Astrocyte (in vitro differentiated cells and primary cell): Measurements from ENCODE around the gene SETD4. TPM values are rescaled to one million over a fixed set of nuclear protein-coding genes. Genes with fewer than 3 reads are reported as not detected.

ENCODE experiments used
- DNase-seq: peaks from one replicate; pipeline ENCODE4 v3.0.0-alpha.2; 2010; ENCODE audit warnings: low read depth
- FAIRE-seq: peaks from 2 replicates; lab custom pipeline; 2011; peaks lifted over from hg19 to GRCh38; lab: Jason Lieb, UNC
- H2AFZ ChIP-seq: 2 replicates; pipeline ENCODE4 v1.6.0; 2012; ENCODE audit warnings: low read depth, low read length, inconsistent platforms
- H3K27ac ChIP-seq: 2 replicates; pipeline ENCODE4 v1.5.1; 2011; ENCODE audit warnings: low read depth, low read length, inconsistent platforms
- H3K27me3 ChIP-seq: 2 replicates; pipeline ENCODE4 v1.6.0; 2011; ENCODE audit warnings: low read length, inconsistent platforms; ENCODE audit not compliant: insufficient read depth
- H3K36me3 ChIP-seq: 2 replicates; pipeline ENCODE4 v1.5.1; 2011; ENCODE audit warnings: low read length, inconsistent platforms; ENCODE audit not compliant: insufficient read depth
- H3K4me1 ChIP-seq: 2 replicates; pipeline ENCODE4 v1.5.1; 2011; ENCODE audit warnings: low read length, inconsistent platforms; ENCODE audit not compliant: insufficient read depth
- H3K4me2 ChIP-seq: 2 replicates; pipeline ENCODE4 v1.6.0; 2012; ENCODE audit warnings: low read length, inconsistent platforms
- H3K4me3 ChIP-seq: 2 replicates; pipeline ENCODE4 v1.5.1; 2011; ENCODE audit warnings: low read depth, mild to moderate bottlenecking, low read length, inconsistent platforms; ENCODE audit not compliant: insufficient read depth
- H3K79me2 ChIP-seq: 2 replicates; pipeline ENCODE4 v1.6.0; 2012; ENCODE audit warnings: mild to moderate bottlenecking, low read length, inconsistent platforms; ENCODE audit not compliant: insufficient read depth
- H3K9ac ChIP-seq: 2 replicates; pipeline ENCODE4 v1.6.0; 2012; ENCODE audit warnings: mild to moderate bottlenecking, low read length, inconsistent platforms
- H3K9me3 ChIP-seq: 2 replicates; pipeline ENCODE4 v1.5.1; 2012; ENCODE audit warnings: low read depth, mild to moderate bottlenecking, low read length, inconsistent platforms; ENCODE audit not compliant: insufficient read depth
- H4K20me1 ChIP-seq: 2 replicates; pipeline ENCODE4 v1.6.0; 2012; ENCODE audit warnings: low read length, inconsistent platforms; ENCODE audit not compliant: insufficient read depth
- H3K27ac Mint-ChIP-seq: one replicate; pipeline ENCODE4 v1.8.0; 2021; ENCODE audit warnings: mild to moderate bottlenecking, mixed read lengths; ENCODE audit not compliant: unreplicated experiment
- H3K27me3 Mint-ChIP-seq: one replicate; pipeline ENCODE4 v1.8.0; 2021; ENCODE audit warnings: low read depth, mixed read lengths; ENCODE audit not compliant: unreplicated experiment
- H3K36me3 Mint-ChIP-seq: one replicate; pipeline ENCODE4 v1.8.0; 2021; ENCODE audit warnings: low read depth, mixed read lengths; ENCODE audit not compliant: unreplicated experiment
- H3K4me1 Mint-ChIP-seq: one replicate; pipeline ENCODE4 v1.8.0; 2021; ENCODE audit warnings: low read depth, mixed read lengths; ENCODE audit not compliant: unreplicated experiment
- H3K4me3 Mint-ChIP-seq: one replicate; pipeline ENCODE4 v1.8.0; 2021; ENCODE audit warnings: mild to moderate bottlenecking, moderate library complexity, mixed read lengths; ENCODE audit not compliant: unreplicated experiment
- H3K9me3 Mint-ChIP-seq: one replicate; pipeline ENCODE4 v1.8.0; 2021; ENCODE audit warnings: mild to moderate bottlenecking, mixed read lengths; ENCODE audit not compliant: unreplicated experiment
- EZH2 ChIP-seq: IDR thresholded peaks from 2 replicates; pipeline ENCODE4 v1.6.1; 2012; ENCODE audit warnings: mild to moderate bottlenecking, low read length, inconsistent platforms; ENCODE audit not compliant: insufficient read depth
- total RNA-seq: library from RNA; stranded (reverse); gene quantifications from 2 replicates; pipeline ENCODE4 v1.2.1, GENCODE V29; 2021
- TF ChIP-seq, protein P1 (sequence below): IDR thresholded peaks from 2 replicates; pipeline ENCODE4 v1.5.1; 2011; ENCODE audit warnings: low read depth, mild to moderate bottlenecking, inconsistent platforms, low read length, moderate library complexity; ENCODE audit not compliant: insufficient read depth

Gene SETD4
- total RNA-seq, 1 donor from 2014 or later, result 14.8 TPM

- Histone ChIP-seq H3K9me3 (no peaks in the 10 kb centered on the region), H3K4me2 (no peak overlapping the region), H3K79me2 (peaks cover 3% of the 10 kb centered on the region), H3K9ac (no peak overlapping the region), H3K36me3 (peaks cover 48% of the 10 kb centered on the region), H4K20me1 (peaks cover 9% of the 10 kb centered on the region), H3K4me3 (no peak overlapping the region), H3K27ac (no peak overlapping the region), H3K27me3 (no peaks in the 10 kb centered on the region), H2AFZ (no peak overlapping the region), H3K4me1 (no peaks in the 10 kb centered on the region)
- DNase-seq, result no peak
- no peaks in the 10 kb centered on the region for H3K4me1 Mint-ChIP-seq
- H3K27ac Mint-ChIP-seq, result no peak overlapping the region
- H3K9me3 Mint-ChIP-seq, result no peaks in the 10 kb centered on the region
- TF ChIP-seq, protein P1, sequence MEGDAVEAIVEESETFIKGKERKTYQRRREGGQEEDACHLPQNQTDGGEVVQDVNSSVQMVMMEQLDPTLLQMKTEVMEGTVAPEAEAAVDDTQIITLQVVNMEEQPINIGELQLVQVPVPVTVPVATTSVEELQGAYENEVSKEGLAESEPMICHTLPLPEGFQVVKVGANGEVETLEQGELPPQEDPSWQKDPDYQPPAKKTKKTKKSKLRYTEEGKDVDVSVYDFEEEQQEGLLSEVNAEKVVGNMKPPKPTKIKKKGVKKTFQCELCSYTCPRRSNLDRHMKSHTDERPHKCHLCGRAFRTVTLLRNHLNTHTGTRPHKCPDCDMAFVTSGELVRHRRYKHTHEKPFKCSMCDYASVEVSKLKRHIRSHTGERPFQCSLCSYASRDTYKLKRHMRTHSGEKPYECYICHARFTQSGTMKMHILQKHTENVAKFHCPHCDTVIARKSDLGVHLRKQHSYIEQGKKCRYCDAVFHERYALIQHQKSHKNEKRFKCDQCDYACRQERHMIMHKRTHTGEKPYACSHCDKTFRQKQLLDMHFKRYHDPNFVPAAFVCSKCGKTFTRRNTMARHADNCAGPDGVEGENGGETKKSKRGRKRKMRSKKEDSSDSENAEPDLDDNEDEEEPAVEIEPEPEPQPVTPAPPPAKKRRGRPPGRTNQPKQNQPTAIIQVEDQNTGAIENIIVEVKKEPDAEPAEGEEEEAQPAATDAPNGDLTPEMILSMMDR, result no peak
- no peak for TF ChIP-seq EZH2
- no peak overlapping the region for H3K4me3 Mint-ChIP-seq
- no peaks in the 10 kb centered on the region for H3K27me3 Mint-ChIP-seq
- no peak for FAIRE-seq
- H3K36me3 Mint-ChIP-seq, result peaks cover 20% of the 10 kb centered on the region
Observed at GRCh38 chr21:36039861-36040260, 20.5 kb downstream of the SETD4 start.

GRCh38 chr21:36038701-36039497, 21.4 kb downstream of the SETD4 start:
- Histone ChIP-seq H3K27me3 (no peaks in the 10 kb centered on the region), H2AFZ (no peak overlapping the region), H3K27ac (no peak overlapping the region), H3K79me2 (no peaks in the 10 kb centered on the region), H3K9me3 (no peaks in the 10 kb centered on the region), H3K36me3 (peaks cover 44% of the 10 kb centered on the region), H3K4me2 (no peak overlapping the region), H3K4me1 (no peaks in the 10 kb centered on the region), H4K20me1 (no peaks in the 10 kb centered on the region), H3K4me3 (no peak overlapping the region), H3K9ac (no peak overlapping the region)
- DNase-seq, result no peak
- no peak for FAIRE-seq
- Mint-ChIP-seq H3K9me3 (no peaks in the 10 kb centered on the region), H3K27ac (peak overlapping the region; percentile 29), H3K4me3 (no peak overlapping the region), H3K36me3 (peaks cover 18% of the 10 kb centered on the region), H3K27me3 (no peaks in the 10 kb centered on the region), H3K4me1 (no peaks in the 10 kb centered on the region)
- no peak for TF ChIP-seq EZH2
- TF ChIP-seq, protein P1, result no peak

DNA sequence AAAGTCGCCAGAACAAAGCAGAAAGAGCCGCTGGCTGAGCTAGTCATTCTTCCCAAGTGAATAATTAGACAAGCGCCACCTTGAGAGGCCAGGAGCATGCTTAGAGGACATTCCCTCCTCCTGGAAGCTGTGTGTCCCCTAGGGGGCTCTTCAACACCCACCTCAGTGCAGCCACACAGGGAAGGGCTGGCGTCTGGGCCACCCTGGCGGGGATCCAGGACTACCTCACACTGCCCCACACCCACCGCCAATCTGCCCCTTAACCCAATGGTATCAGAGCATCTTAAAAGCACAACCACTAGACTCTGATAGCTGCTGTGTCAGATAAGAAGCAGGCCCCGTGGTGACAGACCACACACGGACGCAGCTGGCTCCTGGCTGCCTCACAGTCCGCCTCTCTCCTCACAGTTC, 24.9 kb downstream of the SETD4 start:
- peaks cover 14% of the 10 kb centered on the region for H3K36me3 Mint-ChIP-seq

More for the DNA sequence above, 24.9 kb downstream of the SETD4 start:
- Mint-ChIP-seq H3K27me3 (no peaks in the 10 kb centered on the region), H3K9me3 (no peaks in the 10 kb centered on the region), H3K27ac (no peak overlapping the region), H3K4me3 (no peak overlapping the region), H3K4me1 (no peaks in the 10 kb centered on the region)
- Histone ChIP-seq H3K79me2 (no peaks in the 10 kb centered on the region), H2AFZ (no peak overlapping the region), H3K9ac (no peak overlapping the region), H3K27ac (no peak overlapping the region), H3K4me1 (no peaks in the 10 kb centered on the region), H3K4me2 (no peak overlapping the region), H3K36me3 (peaks cover 27% of the 10 kb centered on the region), H3K4me3 (no peak overlapping the region), H3K9me3 (no peaks in the 10 kb centered on the region), H3K27me3 (no peaks in the 10 kb centered on the region), H4K20me1 (no peaks in the 10 kb centered on the region)
- DNase-seq (no peak), FAIRE-seq (no peak)
- TF ChIP-seq, protein P1, result no peak
- TF ChIP-seq EZH2, result no peak
